H1 (cell line): ENCODE results near the gene EXOG. TPM values are rescaled to one million over a fixed set of nuclear protein-coding genes. Genes with fewer than 3 reads are reported as not detected.

ENCODE experiments used
- BCL11A ChIP-seq, 2 experiments: IDR thresholded peaks; one replicate each; pipeline ENCODE4 v1.6.1; 2011; ENCODE audit warnings: low read depth in 2 of 2, low read length in 2 of 2, mild to moderate bottlenecking in 2 of 2
- BRCA1 ChIP-seq: IDR thresholded peaks from 2 replicates; pipeline ENCODE4 v1.6.1; 2012; ENCODE audit warnings: low read depth, low read length, improper control_type of control experiment
- CBX8 ChIP-seq: fragments of 300-800, 300-1000 bp; sonication (generic); IDR thresholded peaks from 2 replicates; pipeline ENCODE4 v1.7.1; 2016; ENCODE audit warnings: low read depth, low read length, borderline replicate concordance
- CHD1 ChIP-seq: IDR thresholded peaks from 2 replicates; pipeline ENCODE4 v1.6.1; 2012; ENCODE audit warnings: low read depth, low read length, improper control_type of control experiment
- CTBP2 ChIP-seq: IDR thresholded peaks from 2 replicates; pipeline ENCODE4 v1.7.0; 2011; ENCODE audit warnings: borderline replicate concordance, mild to moderate bottlenecking, moderate library complexity, mixed read lengths, low read length; ENCODE audit not compliant: insufficient read depth, insufficient read length
- EGR1 ChIP-seq: IDR thresholded peaks from 2 replicates; pipeline ENCODE4 v1.6.1; 2011; ENCODE audit warnings: low read depth, low read length, borderline replicate concordance
- EZH2 ChIP-seq: fragments of 200-600 bp; sonication (generic); IDR thresholded peaks from 2 replicates; pipeline ENCODE4 v1.7.1; 2012; ENCODE audit warnings: low read depth, mild to moderate bottlenecking, moderate library complexity, low read length, inconsistent platforms; ENCODE audit not compliant: severe bottlenecking
- GABPA ChIP-seq: IDR thresholded peaks from 2 replicates; pipeline ENCODE4 v1.6.1; 2011; ENCODE audit warnings: mild to moderate bottlenecking, low read length, moderate library complexity, borderline replicate concordance; ENCODE audit not compliant: insufficient read depth
- JUN ChIP-seq: IDR thresholded peaks from 2 replicates; pipeline ENCODE4 v1.6.1; 2011; ENCODE audit warnings: low read depth, mild to moderate bottlenecking, improper control_type of control experiment, low read length
- KDM1A ChIP-seq: fragments of 200-600, 300-600 bp; sonication (generic); IDR thresholded peaks from 2 replicates; pipeline ENCODE4 v1.7.1; 2016; ENCODE audit warnings: mild to moderate bottlenecking, low read length, borderline replicate concordance
- RAD21 ChIP-seq, 2 experiments: IDR thresholded peaks in 1 of 2; conservative IDR thresholded peaks in 1 of 2; 2 replicates each; pipeline ENCODE4 v1.6.1; 2011; ENCODE audit warnings: low read depth in 2 of 2, low read length in 2 of 2, improper control_type of control experiment in 1 of 2, inconsistent platforms in 1 of 2, mild to moderate bottlenecking in 1 of 2, moderate library complexity in 1 of 2
- RBBP5 ChIP-seq: IDR thresholded peaks from 2 replicates; pipeline ENCODE4 v1.7.1; 2012; ENCODE audit warnings: low read depth, mild to moderate bottlenecking, inconsistent platforms, low read length, moderate library complexity, borderline replicate concordance
- RFX5 ChIP-seq: IDR thresholded peaks from 2 replicates; pipeline ENCODE4 v1.6.1; 2011; ENCODE audit warnings: low read depth, low read length, improper control_type of control experiment, borderline replicate concordance
- RNF2 ChIP-seq: fragments of 200-900, 300-1000 bp; sonication (generic); IDR thresholded peaks from 2 replicates; pipeline ENCODE4 v1.7.1; 2016; ENCODE audit warnings: borderline replicate concordance, low read depth, mild to moderate bottlenecking, antibody characterized with exemption, low read length; ENCODE audit not compliant: poor library complexity, severe bottlenecking; ENCODE audit errors: missing control alignments
- SIN3A ChIP-seq, 2 experiments: IDR thresholded peaks in 1 of 2; conservative IDR thresholded peaks in 1 of 2; 2 replicates each; pipeline ENCODE4 v1.6.1; 2011 to 2012; ENCODE audit warnings: low read length in 2 of 2, improper control_type of control experiment in 1 of 2, low read depth in 1 of 2, mild to moderate bottlenecking in 1 of 2
- SP2 ChIP-seq: IDR thresholded peaks from 2 replicates; pipeline ENCODE4 v1.6.1; 2012; ENCODE audit warnings: mild to moderate bottlenecking, low read length, inconsistent platforms
- SRF ChIP-seq: IDR thresholded peaks from 2 replicates; pipeline ENCODE4 v1.6.1; 2011; ENCODE audit warnings: mild to moderate bottlenecking, low read depth, low read length, moderate library complexity
- SUZ12 ChIP-seq: fragments of 200-600 bp; sonication (generic); IDR thresholded peaks from 2 replicates; pipeline ENCODE4 v1.6.1; 2012; ENCODE audit warnings: mild to moderate bottlenecking, inconsistent platforms, low read length, moderate library complexity, mixed read lengths
- TAF7 ChIP-seq: optimal IDR thresholded peaks from 2 replicates; pipeline ENCODE3; 2011; ENCODE audit warnings: low read depth, mild to moderate bottlenecking, inconsistent platforms, low read length, moderate library complexity, borderline replicate concordance
- YY1 ChIP-seq: IDR thresholded peaks from 2 replicates; pipeline ENCODE4 v1.6.1; 2011; ENCODE audit warnings: low read depth, mild to moderate bottlenecking, low read length
- polyA plus RNA-seq, 7 experiments: library from polyadenylated mRNA; depleted of rRNA in 3 of 7; stranded (reverse) in 5 of 7; unstranded in 2 of 7; fragments of >200 nt in 5 of 7; fragments of 200-250 nt in 2 of 7; gene quantifications; 1 replicate in 5 of 7; 2 replicates in 1 of 7; 4 replicates in 1 of 7; pipeline versions ENCODE4 v1.2.1 to v1.2.3, GENCODE V29; 2011 to 2013; ENCODE audit warnings: missing spikeins in 2 of 7, mixed read lengths in 2 of 7
- total RNA-seq: library from RNA; stranded (reverse); fragmentation: NEBNext Ultra II Directional; extraction: Animal tissue kit (Norgen Biotek cat#: 25700); gene quantifications from 2 replicates; pipeline ENCODE4 v1.2.1, GENCODE V29; 2021
- TF ChIP-seq, protein P1 (sequence below): IDR thresholded peaks from 2 replicates; pipeline ENCODE4 v1.6.1; 2012; ENCODE audit warnings: low read length, inconsistent platforms

EXOG gene
- total and polyA plus RNA-seq, 2 of the 8 experiments (the other 6 are each of a cell fraction or from before 2014, with no cell fraction given), result 7.2 to 12.9 TPM

- TF ChIP-seq YY1 (no peak), CTBP2 (no peak), GABPA (no peak), SIN3A (conservative IDR thresholded peaks at IDR 0.05 in 1 of 2, IDR thresholded peaks at IDR 0.05 in 1 of 2; ENCODE audit: low read depth in 1 of 2, low read length in 2 of 2) (peak; percentile 21 to 54; a peak in 2 of 4 replicates), CBX8 (no peak), KDM1A (no peak), RAD21 (IDR thresholded peaks at IDR 0.05 in 1 of 2, conservative IDR thresholded peaks at IDR 0.05 in 1 of 2; ENCODE audit: low read depth in 2 of 2, low read length in 2 of 2) (0 out of 4 replicates have a peak, but pooled peaks of 1 of the 2 experiments have one; percentile 2), CHD1 (no peak), TAF7 (peak; percentile 36), EZH2 (no peak), JUN (no peak), BCL11A (IDR thresholded peaks at IDR 0.05; ENCODE audit: low read depth in 2 of 2, low read length in 2 of 2) (no peak), RFX5 (no peak), RNF2 (no peak), SUZ12 (no peak), EGR1 (peak; percentile 92), BRCA1 (no peak), RBBP5 (no peak), SRF (no peak), SP2 (no peak)
- TF ChIP-seq, protein P1, sequence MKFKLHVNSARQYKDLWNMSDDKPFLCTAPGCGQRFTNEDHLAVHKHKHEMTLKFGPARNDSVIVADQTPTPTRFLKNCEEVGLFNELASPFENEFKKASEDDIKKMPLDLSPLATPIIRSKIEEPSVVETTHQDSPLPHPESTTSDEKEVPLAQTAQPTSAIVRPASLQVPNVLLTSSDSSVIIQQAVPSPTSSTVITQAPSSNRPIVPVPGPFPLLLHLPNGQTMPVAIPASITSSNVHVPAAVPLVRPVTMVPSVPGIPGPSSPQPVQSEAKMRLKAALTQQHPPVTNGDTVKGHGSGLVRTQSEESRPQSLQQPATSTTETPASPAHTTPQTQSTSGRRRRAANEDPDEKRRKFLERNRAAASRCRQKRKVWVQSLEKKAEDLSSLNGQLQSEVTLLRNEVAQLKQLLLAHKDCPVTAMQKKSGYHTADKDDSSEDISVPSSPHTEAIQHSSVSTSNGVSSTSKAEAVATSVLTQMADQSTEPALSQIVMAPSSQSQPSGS, result no peak; the same call in 1 of the 2 replicates
Measured at GRCh38 chr3:38454884-38455638, 41.1 kb upstream of the EXOG start (continued).
